SK-N-SH (cell line): ENCODE data around the gene MICB.

Experiments used
- ELF1 ChIP-seq: IDR thresholded peaks from 2 replicates; pipeline ENCODE4 v1.4.0; 2012
- EP300 ChIP-seq, 2 experiments: IDR thresholded peaks; 2 replicates each; pipeline versions ENCODE4 v1.4.0 to v1.6.1; 2012; ENCODE audit warnings: borderline replicate concordance in 1 of 2, low read depth in 1 of 2, low read length in 1 of 2
- GABPA ChIP-seq: IDR thresholded peaks from 2 replicates; pipeline ENCODE4 v1.4.0; 2012; ENCODE audit warnings: low read depth, mild to moderate bottlenecking
- SMC3 ChIP-seq: IDR thresholded peaks from 2 replicates; pipeline ENCODE4 v1.6.1; 2012; ENCODE audit warnings: low read depth, low read length, improper control_type of control experiment
- TF ChIP-seq, protein P1 (sequence below): fragments of 200-600 bp; sonication (generic); IDR thresholded peaks from 2 replicates; pipeline ENCODE4 v1.6.1; 2017; ENCODE audit warnings: antibody characterized with exemption, mild to moderate bottlenecking, moderate library complexity

GRCh38 chr6:31450751-31451150 lies 47.2 kb upstream of the MICB start:
- TF ChIP-seq, protein P1, sequence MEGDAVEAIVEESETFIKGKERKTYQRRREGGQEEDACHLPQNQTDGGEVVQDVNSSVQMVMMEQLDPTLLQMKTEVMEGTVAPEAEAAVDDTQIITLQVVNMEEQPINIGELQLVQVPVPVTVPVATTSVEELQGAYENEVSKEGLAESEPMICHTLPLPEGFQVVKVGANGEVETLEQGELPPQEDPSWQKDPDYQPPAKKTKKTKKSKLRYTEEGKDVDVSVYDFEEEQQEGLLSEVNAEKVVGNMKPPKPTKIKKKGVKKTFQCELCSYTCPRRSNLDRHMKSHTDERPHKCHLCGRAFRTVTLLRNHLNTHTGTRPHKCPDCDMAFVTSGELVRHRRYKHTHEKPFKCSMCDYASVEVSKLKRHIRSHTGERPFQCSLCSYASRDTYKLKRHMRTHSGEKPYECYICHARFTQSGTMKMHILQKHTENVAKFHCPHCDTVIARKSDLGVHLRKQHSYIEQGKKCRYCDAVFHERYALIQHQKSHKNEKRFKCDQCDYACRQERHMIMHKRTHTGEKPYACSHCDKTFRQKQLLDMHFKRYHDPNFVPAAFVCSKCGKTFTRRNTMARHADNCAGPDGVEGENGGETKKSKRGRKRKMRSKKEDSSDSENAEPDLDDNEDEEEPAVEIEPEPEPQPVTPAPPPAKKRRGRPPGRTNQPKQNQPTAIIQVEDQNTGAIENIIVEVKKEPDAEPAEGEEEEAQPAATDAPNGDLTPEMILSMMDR: no peak
- no peak for TF ChIP-seq GABPA
- TF ChIP-seq ELF1: no peak
- no peak for TF ChIP-seq EP300 (IDR thresholded peaks at IDR 0.05; ENCODE audit: borderline replicate concordance in 1 of 2, low read depth in 1 of 2, low read length in 1 of 2)
- TF ChIP-seq SMC3: no peak
